Activated CD8-positive, alpha-beta T cell treated with anti-CD3 and anti-CD28 coated beads, Interleukin-2, amount 10 ng/mL, durations not matched to agents 7 days and 5 days (primary cell): ENCODE data around the gene ATP13A2. TPM values are rescaled to one million over a fixed set of nuclear protein-coding genes. Genes with fewer than 3 reads are reported as not detected.

ENCODE experiments used
- ATAC-seq: fragments of 150-1000 bp; cut with Tn5 transposase; one replicate; pipeline ENCODE4 v1.10.0; 2021; ENCODE audit warnings: moderate library complexity
- CTCF ChIA-PET: fragments of 350-600 bp; sonication (Branson Sonifier 250); formaldehyde crosslinking; loops from one replicate; lab custom pipeline; 2021; ENCODE audit warnings: antibody characterized with exemption; lab: Charles Lee
- POLR2A ChIA-PET: fragments of 350-600 bp; sonication (Branson Sonifier 250); formaldehyde crosslinking; loops from one replicate; lab custom pipeline; 2021; ENCODE audit warnings: antibody characterized with exemption; lab: Charles Lee
- DNase-seq: peaks from one replicate; pipeline ENCODE4 v3.0.0-alpha.2; 2020
- H3K27ac Mint-ChIP-seq: one replicate; pipeline ENCODE4 v1.8.0; 2021; ENCODE audit warnings: mild to moderate bottlenecking, mixed read lengths
- H3K27me3 Mint-ChIP-seq: one replicate; pipeline ENCODE4 v1.8.0; 2021; ENCODE audit warnings: low read depth, mixed read lengths
- H3K36me3 Mint-ChIP-seq: one replicate; pipeline ENCODE4 v1.8.0; 2021; ENCODE audit warnings: low read depth, mixed read lengths
- H3K4me1 Mint-ChIP-seq: one replicate; pipeline ENCODE4 v1.8.0; 2021; ENCODE audit warnings: low read depth, mixed read lengths
- H3K4me3 Mint-ChIP-seq: one replicate; pipeline ENCODE4 v1.8.0; 2021; ENCODE audit warnings: mild to moderate bottlenecking, mixed read lengths
- H3K9me3 Mint-ChIP-seq: one replicate; pipeline ENCODE4 v1.8.0; 2022; ENCODE audit warnings: mixed read lengths; ENCODE audit not compliant: insufficient read depth
- total RNA-seq, 2 experiments: library from RNA; stranded (reverse); gene quantifications; one replicate each; pipeline ENCODE4 v1.2.3, GENCODE V29; 2021

The ATP13A2 gene
- total RNA-seq: 10 to 100 TPM; 42.7 to 51.4 TPM

GRCh38 chr1:17011439-17012307 is at the start of gene ATP13A2:
Gene ATP13A2 (minus strand): TSS chr1:17011928. CDS start chr1:17011738, 190 bp downstream.
- Mint-ChIP-seq H3K27me3 (peaks cover 4% of the 10 kb centered on the region), H3K9me3 (no peaks in the 10 kb centered on the region), H3K4me1 (peaks cover 44% of the 10 kb centered on the region), H3K4me3 (peak within 1 kb of the TSS; percentile 85), H3K36me3 (no peaks in the 10 kb centered on the region), H3K27ac (peak within 1 kb of the TSS; percentile 63)
- POLR2A ChIA-PET: no interaction called here
- CTCF ChIA-PET: interaction anchor here (1.3 kb wide), 1 partner anchor 11 kb away, joined by 3 read pairs; no protein-coding TSS in a partner anchor
- ATAC-seq (peak; percentile 98), DNase-seq (peak; percentile 89)

- Mint-ChIP-seq H3K27me3 (peaks cover 12% of the 10 kb centered on the region), H3K36me3 (no peaks in the 10 kb centered on the region), H3K4me3 (no peak overlapping the region), H3K27ac (no peak overlapping the region), H3K4me1 (peaks cover 10% of the 10 kb centered on the region), H3K9me3 (no peaks in the 10 kb centered on the region)
- POLR2A ChIA-PET: no interaction called here
- CTCF ChIA-PET: interaction anchor here (1.1 to 4.7 kb wide), 3 partner anchors 14 to 64 kb away, joined by 3 to 27 read pairs (median 6); no protein-coding TSS in a partner anchor
- DNase-seq: no peak
- no peak for ATAC-seq
Observed at GRCh38 chr1:17061486-17061885, 49.8 kb upstream of the ATP13A2 start.

- Mint-ChIP-seq H3K36me3 (no peaks in the 10 kb centered on the region), H3K4me3 (no peak overlapping the region), H3K9me3 (no peaks in the 10 kb centered on the region), H3K27ac (no peak overlapping the region), H3K4me1 (peaks cover 10% of the 10 kb centered on the region), H3K27me3 (peaks cover 12% of the 10 kb centered on the region)
- ATAC-seq (no peak), DNase-seq (no peak)
- ChIA-PET CTCF (interaction anchor here (4.7 kb wide), 1 partner anchor 15 kb away, joined by 27 read pairs; no protein-coding TSS in a partner anchor), POLR2A (no interaction called here)
Observed at GRCh38 chr1:17060306-17060749, 48.6 kb upstream of the ATP13A2 start.

- Mint-ChIP-seq H3K36me3 (no peaks in the 10 kb centered on the region), H3K9me3 (no peaks in the 10 kb centered on the region), H3K4me3 (no peak overlapping the region), H3K27me3 (peaks cover 12% of the 10 kb centered on the region), H3K27ac (no peak overlapping the region), H3K4me1 (peaks cover 10% of the 10 kb centered on the region)
- peak; percentile 61 for DNase-seq
- ChIA-PET POLR2A (no interaction called here), CTCF (interaction anchor here (4.7 kb wide), 1 partner anchor 16 kb away, joined by 27 read pairs; no protein-coding TSS in a partner anchor)
- ATAC-seq: peak; percentile 92
Observed at GRCh38 chr1:17059391-17060305, 47.9 kb upstream of the ATP13A2 start.

GRCh38 chr1:17056551-17056950 is 44.8 kb upstream of the ATP13A2 start:
- CTCF ChIA-PET: no interaction called here
- H3K4me3 Mint-ChIP-seq: no peak overlapping the region

GRCh38 chr1:17055801-17056200 is 44.1 kb upstream of the ATP13A2 start:
- POLR2A ChIA-PET: no interaction called here
- Mint-ChIP-seq H3K27ac (no peak overlapping the region), H3K4me3 (no peak overlapping the region), H3K27me3 (peaks cover 8% of the 10 kb centered on the region), H3K36me3 (peaks cover 8% of the 10 kb centered on the region), H3K9me3 (no peaks in the 10 kb centered on the region), H3K4me1 (peaks cover 27% of the 10 kb centered on the region)
- no peak for DNase-seq
- ATAC-seq: no peak
- CTCF ChIA-PET: no interaction called here

More at GRCh38 chr1:17056551-17056950, 44.8 kb upstream of the ATP13A2 start:
- H3K9me3 Mint-ChIP-seq: no peaks in the 10 kb centered on the region
- peaks cover 2% of the 10 kb centered on the region for H3K36me3 Mint-ChIP-seq
- ATAC-seq (no peak), DNase-seq (no peak)
- H3K4me1 Mint-ChIP-seq: peaks cover 20% of the 10 kb centered on the region
- H3K27ac Mint-ChIP-seq: no peak overlapping the region
- peaks cover 8% of the 10 kb centered on the region for H3K27me3 Mint-ChIP-seq
- POLR2A ChIA-PET: no interaction called here

- Mint-ChIP-seq H3K4me1 (peaks cover 31% of the 10 kb centered on the region), H3K36me3 (peaks cover 8% of the 10 kb centered on the region), H3K9me3 (no peaks in the 10 kb centered on the region), H3K27ac (peak within 1 kb of the TSS; percentile 97), H3K27me3 (peaks cover 6% of the 10 kb centered on the region), H3K4me3 (peak within 1 kb of the TSS; percentile 99)
- ChIA-PET POLR2A (interaction anchor here (0.7 to 1.1 kb wide), 2 partner anchors 385 to 453 kb away, joined by 3 to 4 read pairs; no protein-coding TSS in a partner anchor), CTCF (no interaction called here)
- DNase-seq (peak; percentile 99), ATAC-seq (peak; percentile 100)
Observed at GRCh38 chr1:17053685-17054410, 42.1 kb upstream of the ATP13A2 start, which contains the start of gene SDHB. Gene SDHB (minus strand): TSS chr1:17054032. CDS start chr1:17054019, 13 bp downstream.

GRCh38 chr1:17053086-17053684 is 41.5 kb upstream of the ATP13A2 start:
- peaks cover 8% of the 10 kb centered on the region for H3K36me3 Mint-ChIP-seq
- no peaks in the 10 kb centered on the region for H3K9me3 Mint-ChIP-seq
- peak overlapping the region; percentile 99 for H3K4me3 Mint-ChIP-seq
- peaks cover 3% of the 10 kb centered on the region for H3K27me3 Mint-ChIP-seq
- CTCF ChIA-PET: no interaction called here
- DNase-seq (no peak), ATAC-seq (no peak)
- peak overlapping the region; percentile 97 for H3K27ac Mint-ChIP-seq
- H3K4me1 Mint-ChIP-seq: peaks cover 32% of the 10 kb centered on the region
- POLR2A ChIA-PET: interaction anchor here (0.7 to 1.1 kb wide), 2 partner anchors 385 to 452 kb away, joined by 3 to 4 read pairs; no protein-coding TSS in a partner anchor

GRCh38 chr1:17052641-17053040 is 40.9 kb upstream of the ATP13A2 start:
- ChIA-PET CTCF (no interaction called here), POLR2A (no interaction called here)
- Mint-ChIP-seq H3K36me3 (peaks cover 8% of the 10 kb centered on the region), H3K4me3 (peak overlapping the region; percentile 99), H3K4me1 (peaks cover 37% of the 10 kb centered on the region), H3K27me3 (no peaks in the 10 kb centered on the region), H3K9me3 (no peaks in the 10 kb centered on the region), H3K27ac (peak overlapping the region; percentile 33)
- ATAC-seq (no peak), DNase-seq (no peak)

GRCh38 chr1:17052038-17052437 is 40.3 kb upstream of the ATP13A2 start:
- DNase-seq (no peak), ATAC-seq (no peak)
- ChIA-PET POLR2A (interaction anchor here (0.6 kb wide), 1 partner anchor 140 kb away, joined by 3 read pairs; no protein-coding TSS in a partner anchor), CTCF (no interaction called here)
- Mint-ChIP-seq H3K27ac (no peak overlapping the region), H3K4me3 (peak overlapping the region; percentile 99), H3K9me3 (no peaks in the 10 kb centered on the region), H3K36me3 (peaks cover 8% of the 10 kb centered on the region), H3K4me1 (peaks cover 37% of the 10 kb centered on the region), H3K27me3 (no peaks in the 10 kb centered on the region)
